A549 (cell line): ENCODE data around the gene GGCX. TPM values are rescaled to one million over a fixed set of nuclear protein-coding genes. Genes with fewer than 3 reads are reported as not detected.

Experiments used
- CBX2 ChIP-seq: fragments of 200-600 bp; sonication (generic); IDR thresholded peaks from 2 replicates; pipeline ENCODE4 v1.6.1; 2016; ENCODE audit warnings: low read depth, mild to moderate bottlenecking, borderline replicate concordance
- CBX8 ChIP-seq: fragments of 200-600 bp; sonication (generic); IDR thresholded peaks from 2 replicates; pipeline ENCODE4 v1.6.1; 2016
- CHD2 ChIP-seq: fragments of 150-350 bp; IDR thresholded peaks from 2 replicates; pipeline ENCODE4 v1.6.1; 2014; ENCODE audit warnings: low read length; ENCODE audit not compliant: partially characterized antibody
- CHD4 ChIP-seq: fragments of 200-600 bp; sonication (generic); IDR thresholded peaks from 2 replicates; pipeline ENCODE4 v1.6.1; 2016; ENCODE audit warnings: antibody characterized with exemption, mild to moderate bottlenecking, borderline replicate concordance
- EHMT2 ChIP-seq: fragments of 200-600 bp; sonication (generic); IDR thresholded peaks from 2 replicates; pipeline ENCODE4 v1.6.1; 2016; ENCODE audit warnings: antibody characterized with exemption, low read depth, mild to moderate bottlenecking, moderate library complexity
- EP300 ChIP-seq, 2 experiments: fragments of >200 bp; sonication (Bioruptor Twin); formaldehyde crosslinking; IDR thresholded peaks; 2 replicates in 1 of 2; 3 replicates in 1 of 2; pipeline ENCODE4 v1.6.1; 2016 to 2017
- FOSB ChIP-seq: fragments of 250-450 bp; sonication (Bioruptor Pico); IDR thresholded peaks from 2 replicates; pipeline ENCODE4 v1.5.0; 2020; ENCODE audit warnings: mild to moderate bottlenecking, moderate library complexity
- HDAC2 ChIP-seq: fragments of 200-600 bp; sonication (generic); IDR thresholded peaks from 2 replicates; pipeline ENCODE4 v1.6.1; 2016
- HEYL ChIP-seq: fragments of 250-450 bp; sonication (Bioruptor Pico); IDR thresholded peaks from 2 replicates; pipeline ENCODE4 v1.8.0; 2021; ENCODE audit warnings: mild to moderate bottlenecking, moderate library complexity
- HOXB13 ChIP-seq: fragments of 250-450 bp; sonication (Bioruptor Pico); IDR thresholded peaks from 2 replicates; pipeline ENCODE4 v1.5.0; 2020; ENCODE audit warnings: low read depth, mild to moderate bottlenecking, moderate library complexity
- HOXB5 ChIP-seq: fragments of 250-450 bp; sonication (Bioruptor Pico); IDR thresholded peaks from 2 replicates; pipeline ENCODE4 v1.5.0; 2020; ENCODE audit warnings: mild to moderate bottlenecking, moderate library complexity
- JUNB ChIP-seq: fragments of >200 bp; sonication (Bioruptor Twin); formaldehyde crosslinking; IDR thresholded peaks from 2 replicates; pipeline ENCODE4 v1.6.1; 2016
- KDM5A ChIP-seq: fragments of 200-600 bp; sonication (generic); IDR thresholded peaks from 2 replicates; pipeline ENCODE4 v1.6.1; 2016; ENCODE audit warnings: antibody characterized with exemption, mild to moderate bottlenecking
- MAZ ChIP-seq: fragments of 150-350 bp; IDR thresholded peaks from 2 replicates; pipeline ENCODE4 v1.6.1; 2014; ENCODE audit warnings: antibody characterized with exemption, low read depth, low read length, borderline replicate concordance
- NFE2L2 ChIP-seq: fragments of 150-350 bp; conservative IDR thresholded peaks from 2 replicates; pipeline ENCODE4 v1.6.1; 2014; ENCODE audit warnings: low read length
- NR3C1 ChIP-seq: fragments of >200 bp; sonication (Bioruptor Twin); formaldehyde crosslinking; IDR thresholded peaks from 3 replicates; pipeline ENCODE4 v1.6.1; 2017
- RAD21 ChIP-seq, 2 experiments: fragments of >200 bp in 1 of 2; sonication (Bioruptor Twin) in 1 of 2; formaldehyde crosslinking in 1 of 2; IDR thresholded peaks in 1 of 2; conservative IDR thresholded peaks in 1 of 2; 2 replicates in 1 of 2; 3 replicates in 1 of 2; pipeline ENCODE4 v1.6.1; 2012 to 2018; ENCODE audit warnings: inconsistent platforms in 1 of 2
- RCOR1 ChIP-seq: fragments of 150-350 bp; IDR thresholded peaks from 2 replicates; pipeline ENCODE4 v1.6.1; 2014; ENCODE audit warnings: antibody characterized with exemption, low read length, low read depth
- RFX5 ChIP-seq: fragments of 450-650 bp; IDR thresholded peaks from 2 replicates; pipeline ENCODE4 v1.7.1; 2014; ENCODE audit warnings: antibody characterized with exemption, mild to moderate bottlenecking, moderate library complexity
- RNF2 ChIP-seq: fragments of 200-600 bp; sonication (generic); IDR thresholded peaks from 2 replicates; pipeline ENCODE4 v1.6.1; 2016; ENCODE audit warnings: low read depth, mild to moderate bottlenecking, antibody characterized with exemption, moderate library complexity, borderline replicate concordance
- SMC3 ChIP-seq: fragments of >200 bp; sonication (Bioruptor Twin); formaldehyde crosslinking; IDR thresholded peaks from 3 replicates; pipeline ENCODE4 v1.6.1; 2018; ENCODE audit warnings: inconsistent platforms
- SREBF2 ChIP-seq: fragments of 450-650 bp; IDR thresholded peaks from 2 replicates; pipeline ENCODE4 v1.6.1; 2014; ENCODE audit warnings: mild to moderate bottlenecking, moderate library complexity
- TFCP2L1 ChIP-seq: fragments of 250-450 bp; sonication (Bioruptor Pico); IDR thresholded peaks from 2 replicates; pipeline ENCODE4 v1.5.0; 2021; ENCODE audit warnings: mild to moderate bottlenecking
- TP53 ChIP-seq: fragments of 250-450 bp; sonication (Bioruptor Pico); IDR thresholded peaks from 2 replicates; pipeline ENCODE4 v1.5.0; 2021; ENCODE audit warnings: mild to moderate bottlenecking, moderate library complexity
- ZC3H11A ChIP-seq: fragments of 450-650 bp; IDR thresholded peaks from 2 replicates; pipeline ENCODE4 v1.6.1; 2014; ENCODE audit warnings: antibody characterized with exemption, mild to moderate bottlenecking
- ZFP36 ChIP-seq: fragments of 450-650 bp; IDR thresholded peaks from 2 replicates; pipeline ENCODE4 v1.6.1; 2014; ENCODE audit warnings: borderline replicate concordance; ENCODE audit not compliant: partially characterized antibody
- polyA plus RNA-seq, 4 experiments: library from polyadenylated mRNA; depleted of rRNA in 3 of 4; stranded (reverse); fragments of >200 nt; fragmentation: RNase III in 1 of 4; extraction: RNeasy Plus Mini Kit Qiagen cat#74134 plus additional on column Dnase treatment in 1 of 4; gene quantifications; 2 replicates in 3 of 4; 3 replicates in 1 of 4; pipeline ENCODE4 v1.2.3, GENCODE V29; 2011 to 2017
- TF ChIP-seq, protein P1 (sequence below): fragments of 250-450 bp; sonication (Bioruptor Pico); IDR thresholded peaks from 2 replicates; pipeline ENCODE4 v1.5.0; 2021; ENCODE audit warnings: mild to moderate bottlenecking, moderate library complexity, borderline replicate concordance
- TF ChIP-seq, protein P2 (sequence below): IDR thresholded peaks from 2 replicates; pipeline ENCODE4 v1.6.1; 2012; ENCODE audit warnings: low read depth, borderline replicate concordance
- TF ChIP-seq, protein P3 (sequence below): fragments of 200-600 bp; sonication (generic); IDR thresholded peaks from 2 replicates; pipeline ENCODE4 v1.6.1; 2016; ENCODE audit warnings: antibody characterized with exemption, mild to moderate bottlenecking, moderate library complexity
- TF ChIP-seq, protein P4 (sequence below): IDR thresholded peaks from 2 replicates; pipeline ENCODE4 v1.6.1; 2012
- TF ChIP-seq, protein P5 (sequence below): fragments of >200 bp; sonication (Bioruptor Twin); formaldehyde crosslinking; IDR thresholded peaks from 2 replicates; pipeline ENCODE4 v1.6.1; 2016
- TF ChIP-seq, protein P6 (sequence below): fragments of 450-650 bp; IDR thresholded peaks from 2 replicates; pipeline ENCODE4 v1.6.1; 2014; ENCODE audit warnings: antibody characterized with exemption
- TF ChIP-seq, protein P7 (sequence below): fragments of >200 bp; sonication (Bioruptor Twin); formaldehyde crosslinking; IDR thresholded peaks from 3 replicates; pipeline ENCODE4 v1.6.1; 2016
- TF ChIP-seq, protein P8 (sequence below): fragments of 250-450 bp; sonication (Bioruptor Pico); IDR thresholded peaks from 2 replicates; pipeline ENCODE4 v1.5.0; 2020; ENCODE audit warnings: low read depth, mild to moderate bottlenecking, moderate library complexity

GGCX gene
- polyA plus RNA-seq, 2 of the 4 experiments (the other 2 are of a cell fraction): 39.0 to 55.1 TPM

DNA sequence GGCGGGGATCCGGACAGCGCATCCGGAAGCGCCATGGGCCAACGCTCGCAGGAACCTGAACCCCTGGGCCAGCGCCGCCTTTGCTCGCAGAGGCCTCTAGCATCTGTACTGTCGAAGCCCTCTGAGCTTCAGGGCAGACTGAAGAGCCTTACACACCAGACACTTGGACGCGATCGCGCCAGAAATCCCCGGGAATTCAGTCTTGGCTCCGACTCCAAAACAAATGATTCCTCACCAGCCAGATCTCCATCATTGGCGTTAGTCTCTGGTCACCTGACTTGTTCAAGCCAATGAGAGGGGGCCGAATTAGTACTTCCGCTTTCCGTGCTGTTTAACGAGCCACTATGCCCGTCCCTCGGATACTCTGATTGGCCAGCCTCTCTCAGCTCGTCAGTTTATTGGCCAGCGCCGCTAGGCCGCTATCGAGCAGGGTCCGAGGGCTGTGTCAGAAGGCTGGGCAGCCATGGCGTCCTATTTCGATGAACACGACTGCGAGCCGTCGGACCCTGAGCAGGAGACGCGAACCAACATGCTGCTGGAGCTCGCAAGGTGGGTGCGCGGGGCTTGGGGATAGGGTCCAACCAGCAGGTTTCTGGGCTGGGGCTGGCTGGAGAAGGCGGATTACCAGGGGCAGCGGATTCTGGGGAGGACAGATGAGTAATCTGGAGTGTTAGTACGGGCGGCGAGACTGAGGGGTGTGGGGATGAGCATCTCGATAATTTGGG, 34.2 kb upstream of the GGCX start, which contains the start of gene RNF181 (continued):
- TF ChIP-seq, protein P1, sequence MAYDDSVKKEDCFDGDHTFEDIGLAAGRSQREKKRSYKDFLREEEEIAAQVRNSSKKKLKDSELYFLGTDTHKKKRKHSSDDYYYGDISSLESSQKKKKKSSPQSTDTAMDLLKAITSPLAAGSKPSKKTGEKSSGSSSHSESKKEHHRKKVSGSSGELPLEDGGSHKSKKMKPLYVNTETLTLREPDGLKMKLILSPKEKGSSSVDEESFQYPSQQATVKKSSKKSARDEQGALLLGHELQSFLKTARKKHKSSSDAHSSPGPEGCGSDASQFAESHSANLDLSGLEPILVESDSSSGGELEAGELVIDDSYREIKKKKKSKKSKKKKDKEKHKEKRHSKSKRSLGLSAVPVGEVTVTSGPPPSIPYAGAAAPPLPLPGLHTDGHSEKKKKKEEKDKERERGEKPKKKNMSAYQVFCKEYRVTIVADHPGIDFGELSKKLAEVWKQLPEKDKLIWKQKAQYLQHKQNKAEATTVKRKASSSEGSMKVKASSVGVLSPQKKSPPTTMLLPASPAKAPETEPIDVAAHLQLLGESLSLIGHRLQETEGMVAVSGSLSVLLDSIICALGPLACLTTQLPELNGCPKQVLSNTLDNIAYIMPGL (CRISPR knock-in tag): no peak
- TF ChIP-seq RNF2 (no peak), CHD4 (no peak), HEYL (no peak), TFCP2L1 (no peak), JUNB (no peak), RFX5 (peak; percentile 85), FOSB (no peak), ZC3H11A (no peak), CBX2 (no peak), HOXB5 (CRISPR knock-in tag) (no peak; the same call in 1 of the 2 replicates), CBX8 (no peak), NFE2L2 (no peak), RCOR1 (no peak), TP53 (CRISPR knock-in tag) (no peak), EHMT2 (no peak), SMC3 (no peak), EP300 (IDR thresholded peaks at IDR 0.05) (no peak), SREBF2 (no peak), MAZ (no peak), CHD2 (no peak), NR3C1 (no peak), RAD21 (conservative IDR thresholded peaks at IDR 0.05 in 1 of 2, IDR thresholded peaks at IDR 0.05 in 1 of 2) (no peak), ZFP36 (no peak), HOXB13 (CRISPR knock-in tag) (peak; percentile 71; the same call in 1 of the 2 replicates), HDAC2 (no peak), KDM5A (peak; percentile 71)
- TF ChIP-seq, protein P2, sequence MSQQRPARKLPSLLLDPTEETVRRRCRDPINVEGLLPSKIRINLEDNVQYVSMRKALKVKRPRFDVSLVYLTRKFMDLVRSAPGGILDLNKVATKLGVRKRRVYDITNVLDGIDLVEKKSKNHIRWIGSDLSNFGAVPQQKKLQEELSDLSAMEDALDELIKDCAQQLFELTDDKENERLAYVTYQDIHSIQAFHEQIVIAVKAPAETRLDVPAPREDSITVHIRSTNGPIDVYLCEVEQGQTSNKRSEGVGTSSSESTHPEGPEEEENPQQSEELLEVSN: 0 out of 2 replicates have a peak, but pooled peaks have one; percentile 16
- TF ChIP-seq, protein P3, sequence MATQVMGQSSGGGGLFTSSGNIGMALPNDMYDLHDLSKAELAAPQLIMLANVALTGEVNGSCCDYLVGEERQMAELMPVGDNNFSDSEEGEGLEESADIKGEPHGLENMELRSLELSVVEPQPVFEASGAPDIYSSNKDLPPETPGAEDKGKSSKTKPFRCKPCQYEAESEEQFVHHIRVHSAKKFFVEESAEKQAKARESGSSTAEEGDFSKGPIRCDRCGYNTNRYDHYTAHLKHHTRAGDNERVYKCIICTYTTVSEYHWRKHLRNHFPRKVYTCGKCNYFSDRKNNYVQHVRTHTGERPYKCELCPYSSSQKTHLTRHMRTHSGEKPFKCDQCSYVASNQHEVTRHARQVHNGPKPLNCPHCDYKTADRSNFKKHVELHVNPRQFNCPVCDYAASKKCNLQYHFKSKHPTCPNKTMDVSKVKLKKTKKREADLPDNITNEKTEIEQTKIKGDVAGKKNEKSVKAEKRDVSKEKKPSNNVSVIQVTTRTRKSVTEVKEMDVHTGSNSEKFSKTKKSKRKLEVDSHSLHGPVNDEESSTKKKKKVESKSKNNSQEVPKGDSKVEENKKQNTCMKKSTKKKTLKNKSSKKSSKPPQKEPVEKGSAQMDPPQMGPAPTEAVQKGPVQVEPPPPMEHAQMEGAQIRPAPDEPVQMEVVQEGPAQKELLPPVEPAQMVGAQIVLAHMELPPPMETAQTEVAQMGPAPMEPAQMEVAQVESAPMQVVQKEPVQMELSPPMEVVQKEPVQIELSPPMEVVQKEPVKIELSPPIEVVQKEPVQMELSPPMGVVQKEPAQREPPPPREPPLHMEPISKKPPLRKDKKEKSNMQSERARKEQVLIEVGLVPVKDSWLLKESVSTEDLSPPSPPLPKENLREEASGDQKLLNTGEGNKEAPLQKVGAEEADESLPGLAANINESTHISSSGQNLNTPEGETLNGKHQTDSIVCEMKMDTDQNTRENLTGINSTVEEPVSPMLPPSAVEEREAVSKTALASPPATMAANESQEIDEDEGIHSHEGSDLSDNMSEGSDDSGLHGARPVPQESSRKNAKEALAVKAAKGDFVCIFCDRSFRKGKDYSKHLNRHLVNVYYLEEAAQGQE: no peak
- TF ChIP-seq, protein P4, sequence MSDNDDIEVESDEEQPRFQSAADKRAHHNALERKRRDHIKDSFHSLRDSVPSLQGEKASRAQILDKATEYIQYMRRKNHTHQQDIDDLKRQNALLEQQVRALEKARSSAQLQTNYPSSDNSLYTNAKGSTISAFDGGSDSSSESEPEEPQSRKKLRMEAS: no peak; the same call in none of the 2 replicates
- TF ChIP-seq, protein P5, sequence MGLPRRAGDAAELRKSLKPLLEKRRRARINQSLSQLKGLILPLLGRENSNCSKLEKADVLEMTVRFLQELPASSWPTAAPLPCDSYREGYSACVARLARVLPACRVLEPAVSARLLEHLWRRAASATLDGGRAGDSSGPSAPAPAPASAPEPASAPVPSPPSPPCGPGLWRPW: no peak
- TF ChIP-seq, protein P6, sequence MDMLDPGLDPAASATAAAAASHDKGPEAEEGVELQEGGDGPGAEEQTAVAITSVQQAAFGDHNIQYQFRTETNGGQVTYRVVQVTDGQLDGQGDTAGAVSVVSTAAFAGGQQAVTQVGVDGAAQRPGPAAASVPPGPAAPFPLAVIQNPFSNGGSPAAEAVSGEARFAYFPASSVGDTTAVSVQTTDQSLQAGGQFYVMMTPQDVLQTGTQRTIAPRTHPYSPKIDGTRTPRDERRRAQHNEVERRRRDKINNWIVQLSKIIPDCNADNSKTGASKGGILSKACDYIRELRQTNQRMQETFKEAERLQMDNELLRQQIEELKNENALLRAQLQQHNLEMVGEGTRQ: peak; percentile 91
- TF ChIP-seq, protein P7, sequence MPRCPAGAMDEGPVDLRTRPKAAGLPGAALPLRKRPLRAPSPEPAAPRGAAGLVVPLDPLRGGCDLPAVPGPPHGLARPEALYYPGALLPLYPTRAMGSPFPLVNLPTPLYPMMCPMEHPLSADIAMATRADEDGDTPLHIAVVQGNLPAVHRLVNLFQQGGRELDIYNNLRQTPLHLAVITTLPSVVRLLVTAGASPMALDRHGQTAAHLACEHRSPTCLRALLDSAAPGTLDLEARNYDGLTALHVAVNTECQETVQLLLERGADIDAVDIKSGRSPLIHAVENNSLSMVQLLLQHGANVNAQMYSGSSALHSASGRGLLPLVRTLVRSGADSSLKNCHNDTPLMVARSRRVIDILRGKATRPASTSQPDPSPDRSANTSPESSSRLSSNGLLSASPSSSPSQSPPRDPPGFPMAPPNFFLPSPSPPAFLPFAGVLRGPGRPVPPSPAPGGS: peak; percentile 77; the same call in 1 of the 3 replicates
- TF ChIP-seq, protein P8, sequence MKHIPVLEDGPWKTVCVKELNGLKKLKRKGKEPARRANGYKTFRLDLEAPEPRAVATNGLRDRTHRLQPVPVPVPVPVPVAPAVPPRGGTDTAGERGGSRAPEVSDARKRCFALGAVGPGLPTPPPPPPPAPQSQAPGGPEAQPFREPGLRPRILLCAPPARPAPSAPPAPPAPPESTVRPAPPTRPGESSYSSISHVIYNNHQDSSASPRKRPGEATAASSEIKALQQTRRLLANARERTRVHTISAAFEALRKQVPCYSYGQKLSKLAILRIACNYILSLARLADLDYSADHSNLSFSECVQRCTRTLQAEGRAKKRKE: no peak
